Measurements from ENCODE around the gene OR4D11. TPM values are rescaled to one million over a fixed set of nuclear protein-coding genes. Genes with fewer than 3 reads are reported as not detected.

OR4D11 gene
- total RNA-seq, 4 donors from 2014 or later = not detected

DNA sequence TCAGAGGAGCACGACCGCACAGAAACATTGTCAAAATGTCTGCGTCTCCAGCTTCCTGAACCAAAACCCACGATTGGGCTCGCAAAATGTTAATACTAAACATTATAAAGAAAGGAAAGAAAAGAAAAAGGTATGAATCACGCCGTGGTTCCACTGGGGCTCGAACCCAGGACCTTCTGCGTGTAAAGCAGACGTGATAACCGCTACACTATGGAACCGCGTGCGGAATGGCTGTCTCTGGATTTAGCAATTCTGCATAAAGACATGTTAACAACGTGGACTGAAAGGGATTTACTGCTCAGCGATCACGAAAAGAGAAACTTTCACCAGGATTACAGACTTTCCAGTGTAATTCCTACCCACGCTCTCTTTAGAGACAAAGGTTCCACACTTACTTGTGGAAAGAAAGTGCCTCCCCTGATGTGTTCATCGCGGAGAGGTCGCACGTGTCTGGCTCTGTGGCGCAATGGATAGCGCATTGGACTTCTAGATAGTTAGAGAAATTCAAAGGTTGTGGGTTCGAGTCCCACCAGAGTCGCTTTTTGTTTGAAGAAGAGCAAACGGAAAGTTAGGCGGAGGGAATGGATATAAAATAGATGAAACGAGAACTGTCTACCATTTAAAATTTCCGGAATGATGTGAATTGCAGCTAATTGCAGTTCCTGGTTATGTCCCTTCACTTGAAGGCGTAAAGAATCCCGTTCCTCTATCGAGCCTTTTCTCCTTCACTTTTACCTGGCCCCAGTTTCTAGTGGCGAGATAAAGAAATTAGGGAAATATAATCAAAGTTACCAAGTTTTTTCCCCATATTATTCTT lies 47.7 kb downstream of the OR4D11 start:
- intact Hi-C loops (cut with DNase I) = loop anchor here (10.0 kb wide), 2 partner anchors 64 to 114 kb away; partner anchors contain the start of genes OSBP and PATL1
- Histone ChIP-seq H3K4me1 (peaks cover 0 to 10% of the 10 kb centered on the region in 2 donors), H3K9me3 (no peaks in the 10 kb centered on the region), H3K4me3 (replicated peaks in 1 of 3) (peak overlapping the region in 2 of 3 donors; percentile 34 to 69), H3K27me3 (no peaks in the 10 kb centered on the region), H3K36me3 (no peaks in the 10 kb centered on the region), H3K27ac (peak overlapping the region; percentile 87 to 90 (median 89))
- WGBS, 2 donors = 1% methylated on average over 34 of the region's 34 CpGs
- DNase-seq = peak; percentile 75 to 76
- no peak for TF ChIP-seq POLR2A (IDR thresholded peaks at IDR 0.05)
- TF ChIP-seq CTCF (IDR thresholded peaks at IDR 0.05) = no peak

DNA sequence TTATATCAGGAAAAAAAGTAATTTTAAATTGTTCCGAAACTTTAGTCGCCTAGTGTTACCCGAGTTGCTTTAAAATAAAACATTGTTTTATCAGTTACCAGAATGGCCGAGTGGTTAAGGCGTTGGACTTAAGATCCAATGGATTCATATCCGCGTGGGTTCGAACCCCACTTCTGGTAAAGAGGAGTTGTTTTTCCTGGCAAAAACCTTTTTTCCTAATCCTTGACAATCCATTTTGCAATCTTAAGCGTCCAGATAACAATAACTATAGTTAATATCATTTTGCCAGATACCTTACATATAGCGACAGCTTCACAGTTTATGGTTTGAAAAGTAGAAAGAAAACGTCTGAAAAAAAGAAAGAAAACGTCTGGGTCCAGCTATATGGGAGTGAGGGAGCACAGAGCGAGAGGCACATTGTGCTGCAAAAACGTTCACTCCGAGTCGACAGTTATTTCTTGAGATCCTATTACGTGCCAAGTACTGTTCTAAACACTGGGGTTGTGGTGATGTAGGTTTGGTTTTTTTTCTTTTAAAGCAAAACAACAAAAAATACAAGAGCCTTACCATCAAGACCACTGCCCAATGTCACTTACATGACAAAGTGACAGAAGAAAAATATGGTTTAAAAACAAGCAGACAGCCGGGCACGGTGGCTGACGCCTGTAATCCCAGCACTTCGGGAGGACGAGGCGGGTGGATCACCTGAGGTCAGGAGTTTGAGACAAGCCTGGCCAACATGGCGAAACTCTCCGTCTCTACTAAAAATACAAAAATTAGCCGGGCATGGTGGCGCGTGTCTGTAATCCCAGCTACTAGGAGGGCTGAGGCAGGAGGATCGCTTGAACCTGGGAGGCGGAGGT lies 48.5 kb downstream of the OR4D11 start:
- intact Hi-C loops (cut with DNase I) = loop anchor here (10.0 kb wide), 2 partner anchors 63 to 113 kb away; partner anchors contain the start of genes OSBP and PATL1
- Histone ChIP-seq H3K27me3 (no peaks in the 10 kb centered on the region), H3K4me3 (replicated peaks in 1 of 3) (peak overlapping the region in 2 of 3 donors; percentile 34 to 69), H3K9me3 (no peaks in the 10 kb centered on the region), H3K36me3 (no peaks in the 10 kb centered on the region), H3K27ac (peak overlapping the region; percentile 87 to 90 (median 89)), H3K4me1 (peaks cover 0 to 10% of the 10 kb centered on the region in 2 donors)
- DNase-seq = peak in 1 of 2 donors; percentile 56
- WGBS, 2 donors = 10 to 14% methylated on average over 30 of the region's 30 CpGs
- TF ChIP-seq CTCF (IDR thresholded peaks at IDR 0.05) (no peak), POLR2A (IDR thresholded peaks at IDR 0.05) (no peak)

DNA sequence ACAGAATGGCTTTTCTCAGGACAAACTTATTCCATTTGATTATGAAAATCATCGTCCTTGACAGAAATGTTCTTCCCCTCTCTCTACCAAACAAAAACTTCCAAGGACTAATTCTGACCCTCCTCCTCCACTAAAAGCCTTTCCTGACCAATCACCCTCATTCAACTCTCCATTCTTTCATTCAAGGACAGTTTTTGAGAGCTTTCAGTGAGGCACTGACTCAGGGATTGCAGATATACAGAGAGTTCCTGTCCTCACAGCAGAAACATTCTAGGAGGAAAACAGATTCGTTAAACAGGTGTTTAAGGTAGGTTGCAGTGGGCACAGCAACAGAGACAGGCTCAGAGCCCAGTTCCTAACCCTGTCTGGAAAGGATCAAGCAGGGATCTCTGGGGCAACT lies 49.5 kb downstream of the OR4D11 start:
- intact Hi-C loops (cut with DNase I) = loop anchor here (10.0 kb wide), 2 partner anchors 62 to 112 kb away; partner anchors contain the start of genes OSBP and PATL1
- peaks cover 0 to 10% of the 10 kb centered on the region in 2 donors for H3K4me1 ChIP-seq
- no peaks in the 10 kb centered on the region for H3K27me3 ChIP-seq
- no peaks in the 10 kb centered on the region for H3K36me3 ChIP-seq
- no peak overlapping the region for H3K4me3 ChIP-seq (replicated peaks in 1 of 3)
- DNase-seq = no peak
- 34 to 43% methylated on average over 2 of the region's 2 CpGs for WGBS, 2 donors
- TF ChIP-seq POLR2A (IDR thresholded peaks at IDR 0.05) = no peak
- TF ChIP-seq CTCF (IDR thresholded peaks at IDR 0.05) = no peak
- no peaks in the 10 kb centered on the region for H3K9me3 ChIP-seq
- H3K27ac ChIP-seq = peak overlapping the region; percentile 34 to 87 (median 42)

- Histone ChIP-seq H3K4me1 (peaks cover 0 to 10% of the 10 kb centered on the region in 2 donors), H3K36me3 (no peaks in the 10 kb centered on the region), H3K27me3 (no peaks in the 10 kb centered on the region), H3K27ac (peak overlapping the region in 2 of 3 donors; percentile 34 to 87), H3K9me3 (no peaks in the 10 kb centered on the region), H3K4me3 (replicated peaks in 1 of 3) (no peak overlapping the region)
- DNase-seq = no peak
- 95 to 96% methylated on average over 21 of the region's 21 CpGs for WGBS, 2 donors
- intact Hi-C loops (cut with DNase I) = loop anchor here (10.0 kb wide), 2 partner anchors 61 to 111 kb away; partner anchors contain the start of genes OSBP and PATL1
- TF ChIP-seq CTCF (IDR thresholded peaks at IDR 0.05) (no peak), POLR2A (IDR thresholded peaks at IDR 0.05) (no peak)
Measured at GRCh38 chr11:59553323-59553722, 49.9 kb downstream of the OR4D11 start.

Other genes with a start within 250 kb of the OR4D11 start
- not detected for gene OR5AN1, start 144.7 kb upstream of the OR4D11 start, total RNA-seq
- not detected for gene OR5A2, start 77.2 kb upstream of the OR4D11 start, total RNA-seq
- gene OR5A1, start 67.1 kb upstream of the OR4D11 start, total RNA-seq = under 1 TPM in 1 of 4 donors, not detected in 3; 0.05 TPM
- gene OR4D6, start 46.6 kb upstream of the OR4D11 start, total RNA-seq = not detected
- not detected for gene OR4D10, start 30.3 kb upstream of the OR4D11 start, total RNA-seq
- gene OR4D9, start 8.0 kb downstream of the OR4D11 start, total RNA-seq = not detected
- gene OSBP, start 112.2 kb downstream of the OR4D11 start, total RNA-seq = 10 to 100 TPM; 47.3 to 59.6 (median 49.5) TPM
- 10 to 100 TPM; 14.5 to 19.8 (median 17.0) TPM for gene PATL1, start 165.5 kb downstream of the OR4D11 start, total RNA-seq
- gene OR10V1, start 210.3 kb downstream of the OR4D11 start, total RNA-seq = not detected